Keratinocyte (primary cell): ENCODE data around the gene COASY. TPM values are rescaled to one million over a fixed set of nuclear protein-coding genes. Genes with fewer than 3 reads are reported as not detected.

Experiments
- DNase-seq: peaks from one replicate; pipeline ENCODE4 v3.0.0-alpha.2; 2011; ENCODE audit warnings: low read depth, missing footprints, low spot score
- FAIRE-seq: peaks from 2 replicates; lab custom pipeline; 2011; peaks lifted over from hg19 to GRCh38; lab: Jason Lieb, UNC
- H2AFZ ChIP-seq: 2 replicates; pipeline ENCODE4 v1.6.0; 2012; ENCODE audit warnings: low read length, control low read depth, inconsistent platforms; ENCODE audit not compliant: control insufficient read depth
- H3K27ac ChIP-seq: 2 replicates; pipeline ENCODE4 v1.5.1; 2011; ENCODE audit warnings: low read length; ENCODE audit not compliant: control insufficient read depth, insufficient read depth
- H3K27me3 ChIP-seq: 3 replicates; pipeline ENCODE4 v1.6.0; 2011; ENCODE audit warnings: low read length; ENCODE audit not compliant: control insufficient read depth, insufficient read depth; ENCODE audit errors: extremely low read depth
- H3K36me3 ChIP-seq, 2 experiments: 2 replicates in 1 of 2; 3 replicates in 1 of 2; pipeline ENCODE4 v1.5.1; 2011; ENCODE audit warnings: low read length in 2 of 2, mild to moderate bottlenecking in 1 of 2; ENCODE audit not compliant: control insufficient read depth in 2 of 2, insufficient read depth in 2 of 2; ENCODE audit errors: extremely low read depth in 1 of 2
- H3K4me1 ChIP-seq: 3 replicates; pipeline ENCODE4 v1.5.1; 2011; ENCODE audit warnings: low read length; ENCODE audit not compliant: control insufficient read depth, insufficient read depth; ENCODE audit errors: extremely low read depth
- H3K4me2 ChIP-seq: 3 replicates; pipeline ENCODE4 v1.6.0; 2011; ENCODE audit warnings: low read depth, low read length; ENCODE audit not compliant: control insufficient read depth, insufficient read depth; ENCODE audit errors: extremely low read depth
- H3K4me3 ChIP-seq, 3 experiments: fragments of 200-600 bp in 1 of 3; sonication (generic) in 1 of 3; 2 replicates in 2 of 3; 3 replicates in 1 of 3; pipeline ENCODE4 v1.5.1; 2011 to 2016; ENCODE audit warnings: low read length in 3 of 3, mild to moderate bottlenecking in 3 of 3, control low read depth in 2 of 3, inconsistent platforms in 1 of 3, low read depth in 1 of 3, mixed read lengths in 1 of 3, mixed run types in 1 of 3, moderate library complexity in 1 of 3; ENCODE audit not compliant: control insufficient read depth in 2 of 3, insufficient read depth in 2 of 3; ENCODE audit errors: extremely low read depth in 1 of 3
- H3K79me2 ChIP-seq: 2 replicates; pipeline ENCODE4 v1.6.0; 2012; ENCODE audit warnings: low read length; ENCODE audit not compliant: control insufficient read depth, insufficient read depth
- H3K9ac ChIP-seq: 3 replicates; pipeline ENCODE4 v1.6.0; 2011; ENCODE audit warnings: low read length; ENCODE audit not compliant: control insufficient read depth, insufficient read depth; ENCODE audit errors: extremely low read depth
- H3K9me1 ChIP-seq: 3 replicates; pipeline ENCODE4 v1.6.0; 2011; ENCODE audit warnings: low read length; ENCODE audit not compliant: control insufficient read depth, insufficient read depth; ENCODE audit errors: extremely low read depth
- H3K9me3 ChIP-seq: 2 replicates; pipeline ENCODE4 v1.5.1; 2012; ENCODE audit warnings: low read depth, low read length; ENCODE audit not compliant: control insufficient read depth
- H4K20me1 ChIP-seq: 3 replicates; pipeline ENCODE4 v1.6.0; 2011; ENCODE audit warnings: low read length; ENCODE audit not compliant: control insufficient read depth, insufficient read depth; ENCODE audit errors: extremely low read depth
- EZH2 ChIP-seq: IDR thresholded peaks from one replicate; pipeline ENCODE4 v1.6.1; 2012; ENCODE audit warnings: inconsistent platforms, mild to moderate bottlenecking, low read length, moderate library complexity
- dilution Hi-C: fragments of 300-500 bp; cut with MboI; formaldehyde crosslinking; loops from one replicate; pipeline ENCODE4 v1.7.0; 2020; ENCODE audit warnings: low sequenced_read_pairs; ENCODE audit not compliant: extremely low pct_ligation_motif_present
- polyA plus RNA-seq, 5 experiments: library from polyadenylated mRNA; depleted of rRNA in 3 of 5; stranded (reverse) in 3 of 5; stranded (forward) in 1 of 5; unstranded in 1 of 5; fragments of >200 nt; gene quantifications; 1 replicate in 1 of 5; 2 replicates in 3 of 5; 3 replicates in 1 of 5; pipeline versions ENCODE4 v1.2.1 to v1.2.3, GENCODE V29; 2011 to 2012; ENCODE audit warnings: missing spikeins in 2 of 5, low read depth in 1 of 5, low replicate concordance in 1 of 5
- TF ChIP-seq, protein P1 (sequence below), 3 experiments: IDR thresholded peaks in 1 of 3; conservative IDR thresholded peaks in 1 of 3; optimal IDR thresholded peaks in 1 of 3; 2 replicates in 2 of 3; 3 replicates in 1 of 3; pipeline versions ENCODE3 to v1.5.1; 2011; ENCODE audit warnings: low read length in 3 of 3, mild to moderate bottlenecking in 3 of 3, moderate library complexity in 2 of 3, control low read depth in 1 of 3, inconsistent platforms in 1 of 3; ENCODE audit not compliant: insufficient read depth in 2 of 3; ENCODE audit errors: extremely low read depth in 1 of 3

COASY gene
- polyA plus RNA-seq, 1 donor (not counting 4 experiments of a cell fraction or from before 2014, with no cell fraction given), result 26.2 TPM

DNA sequence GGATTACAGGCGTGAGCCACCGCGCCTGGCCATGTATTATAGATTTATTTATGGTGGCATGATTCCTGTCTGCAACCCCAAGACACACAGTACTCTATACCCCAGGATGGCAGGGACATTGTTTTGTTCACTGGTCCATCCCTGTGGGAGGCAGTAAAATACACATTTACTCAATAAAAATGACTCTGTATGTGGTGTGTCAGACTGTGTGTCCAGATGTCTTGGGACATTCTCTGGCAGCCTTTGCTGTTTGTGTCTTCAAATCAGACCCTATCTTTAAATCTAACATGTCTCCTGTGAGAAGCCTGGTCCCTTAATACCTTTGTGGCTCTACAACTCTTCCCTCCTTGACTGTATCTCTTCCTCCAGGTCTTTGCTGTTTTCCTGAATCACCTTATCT is 1.7 kb upstream of the COASY start:
- Histone ChIP-seq H3K4me2 (no peak overlapping the region), H3K27me3 (no peaks in the 10 kb centered on the region), H3K36me3 (peaks cover 6 to 16% of the 10 kb centered on the region in 2 experiments), H3K79me2 (peaks cover 22% of the 10 kb centered on the region), H3K27ac (no peak overlapping the region), H3K9ac (no peak overlapping the region), H3K9me3 (no peaks in the 10 kb centered on the region), H3K4me1 (peaks cover 22% of the 10 kb centered on the region), H2AFZ (no peak overlapping the region), H3K4me3 (no peak overlapping the region), H4K20me1 (no peaks in the 10 kb centered on the region), H3K9me1 (no peaks in the 10 kb centered on the region)
- FAIRE-seq, result no peak
- dilution Hi-C loops, result no loop called here
- TF ChIP-seq, protein P1, sequence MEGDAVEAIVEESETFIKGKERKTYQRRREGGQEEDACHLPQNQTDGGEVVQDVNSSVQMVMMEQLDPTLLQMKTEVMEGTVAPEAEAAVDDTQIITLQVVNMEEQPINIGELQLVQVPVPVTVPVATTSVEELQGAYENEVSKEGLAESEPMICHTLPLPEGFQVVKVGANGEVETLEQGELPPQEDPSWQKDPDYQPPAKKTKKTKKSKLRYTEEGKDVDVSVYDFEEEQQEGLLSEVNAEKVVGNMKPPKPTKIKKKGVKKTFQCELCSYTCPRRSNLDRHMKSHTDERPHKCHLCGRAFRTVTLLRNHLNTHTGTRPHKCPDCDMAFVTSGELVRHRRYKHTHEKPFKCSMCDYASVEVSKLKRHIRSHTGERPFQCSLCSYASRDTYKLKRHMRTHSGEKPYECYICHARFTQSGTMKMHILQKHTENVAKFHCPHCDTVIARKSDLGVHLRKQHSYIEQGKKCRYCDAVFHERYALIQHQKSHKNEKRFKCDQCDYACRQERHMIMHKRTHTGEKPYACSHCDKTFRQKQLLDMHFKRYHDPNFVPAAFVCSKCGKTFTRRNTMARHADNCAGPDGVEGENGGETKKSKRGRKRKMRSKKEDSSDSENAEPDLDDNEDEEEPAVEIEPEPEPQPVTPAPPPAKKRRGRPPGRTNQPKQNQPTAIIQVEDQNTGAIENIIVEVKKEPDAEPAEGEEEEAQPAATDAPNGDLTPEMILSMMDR (optimal IDR thresholded peaks at IDR 0.05 in 1 of 3, IDR thresholded peaks at IDR 0.05 in 1 of 3, conservative IDR thresholded peaks at IDR 0.05 in 1 of 3; ENCODE audit: extremely low read depth in 1 of 3, insufficient read depth in 2 of 3, low read length in 3 of 3), result no peak
- TF ChIP-seq EZH2, result no peak
- DNase-seq, result no peak

DNA sequence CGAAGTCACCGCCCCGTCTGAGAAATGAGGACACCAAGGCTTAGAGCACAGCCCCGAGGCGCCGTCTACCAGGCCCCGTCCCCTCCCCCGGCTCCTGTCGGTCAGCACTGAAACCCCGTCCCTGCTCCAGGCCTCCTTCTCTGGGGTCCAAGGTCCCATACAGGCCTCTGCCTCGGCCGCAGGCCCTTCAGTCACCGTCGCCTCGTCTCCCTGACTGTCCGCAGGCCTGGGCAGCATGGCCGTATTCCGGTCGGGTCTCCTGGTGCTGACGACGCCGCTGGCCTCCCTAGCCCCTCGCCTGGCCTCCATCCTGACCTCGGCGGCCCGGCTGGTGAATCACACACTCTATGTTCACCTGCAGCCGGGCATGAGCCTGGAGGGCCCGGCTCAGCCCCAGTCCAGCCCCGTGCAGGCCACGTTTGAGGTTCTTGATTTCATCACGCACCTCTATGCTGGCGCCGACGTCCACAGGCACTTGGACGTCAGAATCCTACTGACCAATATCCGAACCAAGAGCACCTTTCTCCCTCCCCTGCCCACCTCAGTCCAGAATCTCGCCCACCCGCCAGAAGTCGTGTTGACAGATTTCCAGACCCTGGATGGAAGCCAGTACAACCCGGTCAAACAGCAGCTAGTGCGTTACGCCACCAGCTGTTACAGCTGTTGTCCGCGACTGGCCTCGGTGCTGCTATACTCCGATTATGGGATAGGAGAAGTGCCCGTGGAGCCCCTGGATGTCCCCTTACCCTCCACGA is 617 bp downstream of the COASY start:
- Histone ChIP-seq H3K27me3 (no peaks in the 10 kb centered on the region), H4K20me1 (no peaks in the 10 kb centered on the region), H3K9me1 (no peaks in the 10 kb centered on the region), H3K9ac (peak overlapping the region; percentile 94), H3K4me3 (peak overlapping the region; percentile 78 to 97 (median 96)), H2AFZ (no peak overlapping the region), H3K79me2 (peaks cover 28% of the 10 kb centered on the region), H3K9me3 (no peaks in the 10 kb centered on the region), H3K27ac (peak overlapping the region; percentile 88), H3K4me2 (peak overlapping the region; percentile 83), H3K4me1 (peaks cover 28% of the 10 kb centered on the region), H3K36me3 (peaks cover 10 to 28% of the 10 kb centered on the region in 2 experiments)
- TF ChIP-seq EZH2, result no peak
- TF ChIP-seq, protein P1 (optimal IDR thresholded peaks at IDR 0.05 in 1 of 3, IDR thresholded peaks at IDR 0.05 in 1 of 3, conservative IDR thresholded peaks at IDR 0.05 in 1 of 3; ENCODE audit: extremely low read depth in 1 of 3, insufficient read depth in 2 of 3, low read length in 3 of 3), result peak in 1 of 3 experiments; percentile 10
- dilution Hi-C loops, result no loop called here
- DNase-seq, result no peak
- no peak for FAIRE-seq
